Stimulated activated CD8-positive, alpha-beta memory T cell treated with anti-CD3 and anti-CD28 coated beads, Interleukin-4, amount 100 ng/mL, for 48 hours (primary cell): ENCODE data around the gene AUTS2.

Source experiments
- DNase-seq: peaks from one replicate; pipeline ENCODE4 v3.0.0-alpha.2; 2020

AUTS2 gene

DNA sequence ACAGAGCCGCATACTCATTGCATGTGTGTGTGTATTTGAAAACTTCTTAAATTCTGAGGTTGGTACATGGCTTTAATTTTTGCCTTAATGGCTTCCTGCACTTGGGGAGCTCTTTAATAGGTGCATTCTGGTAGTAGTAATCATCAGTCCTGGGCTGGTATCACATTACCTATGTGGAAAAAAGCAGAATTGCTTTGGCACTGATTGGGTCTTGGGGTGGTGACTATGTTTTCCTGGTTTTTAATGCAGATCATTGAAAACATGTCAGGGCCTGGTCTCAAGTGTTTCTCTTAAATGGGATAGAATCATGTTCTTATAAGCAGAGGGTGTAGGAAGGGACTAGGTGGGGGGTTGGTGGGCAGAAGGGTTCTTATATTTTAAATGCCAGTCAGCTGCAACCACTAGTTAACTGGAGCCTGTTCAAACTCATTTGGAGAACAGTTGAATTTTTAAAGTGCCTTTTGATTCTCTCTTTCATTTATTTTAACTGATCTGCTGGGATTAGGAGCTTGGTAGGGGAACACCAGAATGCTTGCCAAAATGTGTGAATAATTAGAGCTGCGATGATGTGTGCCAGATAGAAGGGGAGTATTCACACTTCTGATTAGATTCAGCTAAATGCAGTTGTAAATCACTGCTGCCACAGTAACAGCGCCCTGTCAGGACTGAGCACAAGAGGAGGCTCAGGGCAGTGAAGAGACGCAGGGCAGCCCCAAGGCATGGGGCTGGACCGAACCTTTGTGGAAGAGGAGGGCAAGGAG lies 900.1 kb downstream of the AUTS2 start:
- DNase-seq: no peak

DNA sequence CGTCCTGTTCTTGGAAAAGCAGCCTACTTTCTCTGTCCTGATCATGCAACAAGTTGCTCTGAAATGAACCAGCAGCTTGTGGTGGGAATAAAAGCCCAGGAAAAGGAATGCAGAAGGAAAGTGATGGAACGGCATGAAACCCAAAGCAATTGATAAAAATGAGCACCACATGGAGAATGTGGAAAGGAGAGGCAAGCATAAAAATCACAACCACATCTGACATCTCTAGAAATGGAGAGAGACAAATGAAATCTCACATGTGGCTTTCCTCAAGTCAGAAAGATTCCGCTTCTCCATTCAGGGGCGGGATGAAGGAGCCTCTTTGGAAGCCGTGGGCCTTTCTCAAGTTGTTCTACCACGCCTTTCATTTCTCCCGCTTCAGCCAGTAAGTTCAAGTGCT lies 902.0 kb downstream of the AUTS2 start:
- no peak for DNase-seq

DNA sequence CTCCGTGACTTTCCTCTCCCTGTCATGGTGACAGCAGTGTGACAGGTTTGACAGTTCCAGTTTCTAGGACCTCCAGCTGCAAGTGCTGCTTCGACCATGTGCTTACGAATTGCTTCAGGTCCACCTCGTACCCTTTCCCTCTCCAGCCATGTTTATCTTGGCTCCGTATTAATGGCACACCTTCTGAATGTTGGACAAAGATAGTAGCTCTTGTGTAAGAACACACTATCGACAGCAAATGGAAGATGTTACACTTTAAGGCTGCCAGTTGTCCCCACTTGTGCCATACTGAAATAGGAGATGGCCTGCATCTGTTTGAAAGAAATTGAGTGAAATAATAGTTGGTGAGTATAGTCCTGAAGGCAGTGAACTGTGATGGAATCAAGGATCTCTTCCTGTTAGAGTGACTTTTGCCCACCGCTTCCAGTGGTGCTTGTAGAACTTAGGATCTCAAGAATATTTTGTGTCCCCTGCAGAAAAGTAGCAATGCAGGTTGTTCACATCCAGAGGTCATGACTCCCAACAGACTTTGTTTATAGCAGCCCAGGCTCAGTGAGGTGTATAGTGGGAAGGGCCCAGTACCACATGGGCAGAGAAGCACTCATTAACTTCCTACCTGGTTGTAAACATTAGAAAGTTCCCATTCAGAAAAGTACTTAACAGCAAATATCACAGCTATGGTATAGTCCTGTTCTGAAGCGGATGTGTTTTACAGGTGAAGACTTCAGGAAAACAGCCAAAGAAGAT lies 904.0 kb downstream of the AUTS2 start:
- DNase-seq: no peak

DNA sequence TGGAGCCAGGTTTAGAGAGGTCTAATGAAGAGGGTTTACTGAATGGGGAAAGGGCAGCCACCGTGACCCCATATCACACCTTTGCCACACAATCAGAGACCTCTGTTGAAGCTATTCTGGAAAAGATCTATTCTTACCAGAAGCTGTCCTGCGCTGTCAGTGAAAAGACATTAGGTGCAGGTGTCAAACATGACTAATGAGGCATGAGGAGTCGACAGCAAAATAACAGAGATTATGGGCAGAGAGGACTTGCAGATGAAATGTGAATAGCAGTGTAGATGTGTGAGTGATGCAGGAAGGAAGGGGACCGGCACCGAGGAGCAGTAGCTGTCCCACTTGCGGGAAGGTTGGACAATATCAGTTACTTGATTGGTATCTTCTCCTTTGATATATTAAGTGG lies 906.0 kb downstream of the AUTS2 start:
- DNase-seq: no peak

DNA sequence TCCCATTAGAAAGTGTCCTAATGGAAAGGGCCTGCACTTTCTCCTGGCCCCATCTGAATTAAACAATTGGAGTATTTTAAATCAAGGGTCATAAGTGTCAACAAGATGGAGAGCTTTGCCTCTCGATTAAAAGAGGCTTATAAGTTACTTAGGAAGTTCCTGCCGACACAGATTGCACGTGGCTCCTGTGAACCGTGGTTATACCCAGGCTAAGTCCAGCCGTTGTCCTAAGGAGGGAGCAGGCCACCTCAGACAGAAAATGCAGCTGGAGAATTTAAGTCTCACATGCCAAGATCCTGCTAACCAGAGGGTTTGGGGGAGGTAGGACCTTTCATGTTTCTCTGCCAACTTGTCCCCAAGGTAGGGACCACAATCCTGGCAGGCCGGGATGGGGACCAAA lies 907.2 kb downstream of the AUTS2 start:
- no peak for DNase-seq

DNA sequence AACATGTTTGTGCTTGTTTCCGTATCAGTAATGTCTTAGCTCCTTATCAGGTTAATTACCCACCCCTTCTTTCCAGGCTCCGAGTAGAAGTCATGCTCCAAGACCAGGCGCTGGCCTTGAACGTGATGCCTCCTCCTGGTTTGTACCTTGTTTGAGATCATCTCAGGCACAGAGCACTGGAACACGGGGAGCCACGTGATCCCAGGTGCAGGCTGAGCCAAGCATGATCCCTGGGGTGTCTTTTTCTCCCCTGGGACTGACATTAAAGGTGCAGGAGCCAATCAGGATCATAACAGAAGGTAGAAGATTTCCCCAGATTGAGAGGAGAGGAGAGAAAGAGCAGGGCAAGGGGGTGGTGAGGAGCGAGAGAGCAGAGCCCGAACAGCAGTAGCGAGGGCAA lies 907.6 kb downstream of the AUTS2 start:
- no peak for DNase-seq

DNA sequence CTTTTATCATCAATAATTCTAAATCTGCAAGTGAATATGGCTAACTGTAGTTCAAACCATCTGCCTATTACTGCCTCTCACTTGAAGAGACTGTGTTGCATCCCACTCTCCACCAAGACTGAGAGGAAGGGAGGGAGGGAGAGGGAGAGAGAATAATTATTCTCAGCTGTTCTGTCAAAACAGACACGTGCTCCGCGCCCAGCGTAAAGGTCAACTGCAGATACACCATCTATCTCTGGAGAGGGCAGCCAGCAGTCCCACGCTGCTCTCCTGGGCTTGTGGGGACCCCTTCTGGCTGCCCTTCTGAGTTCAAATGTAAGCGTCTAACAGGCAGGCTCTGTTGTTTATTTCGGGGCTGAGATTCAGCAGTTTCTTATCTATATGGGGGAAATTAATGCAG lies 908.2 kb downstream of the AUTS2 start:
- DNase-seq: no peak

DNA sequence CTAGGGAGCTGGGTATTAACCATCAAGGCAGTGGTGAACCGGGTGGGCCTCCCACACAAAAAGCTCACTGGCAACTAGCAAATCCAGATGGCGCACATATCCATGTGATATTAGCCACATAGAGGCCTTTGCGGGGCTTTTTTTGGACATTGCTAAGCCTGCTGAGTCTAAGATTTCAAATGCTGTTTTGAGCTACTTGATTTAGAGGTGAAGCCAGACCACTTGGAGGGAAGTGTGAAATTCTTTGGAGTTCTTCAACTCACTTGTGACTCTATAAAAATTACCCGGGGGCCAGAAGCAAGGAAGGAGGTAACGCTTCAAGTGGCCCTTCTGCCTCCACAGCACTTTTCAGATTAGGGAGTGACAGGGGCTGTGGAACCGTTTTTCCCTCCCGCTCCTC lies 913.9 kb downstream of the AUTS2 start:
- DNase-seq: no peak

DNA sequence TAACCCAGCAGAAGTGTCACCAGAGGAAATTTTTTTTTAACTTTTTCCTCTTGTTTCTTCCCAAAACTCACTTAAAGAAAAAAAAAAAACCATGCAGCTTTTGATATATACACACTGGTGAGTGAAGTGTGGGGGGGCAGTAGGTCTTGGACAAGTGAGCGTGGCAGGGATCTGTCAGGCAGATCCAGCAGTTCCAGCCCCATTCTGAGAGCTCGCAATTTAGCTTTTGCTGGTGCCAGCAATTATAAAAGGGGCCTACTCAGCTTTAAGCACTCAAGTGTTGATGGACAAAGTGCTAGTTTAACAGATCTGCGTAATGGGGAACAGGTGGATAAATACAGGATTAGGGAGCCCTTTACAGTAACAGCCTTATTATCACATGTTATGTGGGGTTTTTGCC lies 914.5 kb downstream of the AUTS2 start:
- no peak for DNase-seq

DNA sequence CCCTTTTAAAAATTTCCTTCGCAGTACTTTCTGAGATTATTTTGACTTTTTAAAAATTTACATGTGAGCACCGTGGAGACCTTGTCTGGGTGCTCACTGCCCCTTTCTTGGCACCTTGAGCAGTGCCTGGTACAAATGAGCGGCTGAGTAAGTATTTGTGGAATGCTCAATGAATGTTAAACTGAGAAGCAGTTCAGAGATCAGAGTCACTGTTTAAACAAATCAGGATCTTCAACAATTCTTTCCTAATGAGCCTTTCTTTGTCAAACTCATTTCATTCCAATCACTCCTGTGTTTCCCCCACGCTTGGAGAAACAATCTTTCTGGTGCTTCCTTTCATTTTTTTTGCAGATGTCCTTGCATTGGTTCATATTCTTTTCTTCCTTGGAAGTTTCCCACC lies 922.3 kb downstream of the AUTS2 start:
- no peak for DNase-seq

DNA sequence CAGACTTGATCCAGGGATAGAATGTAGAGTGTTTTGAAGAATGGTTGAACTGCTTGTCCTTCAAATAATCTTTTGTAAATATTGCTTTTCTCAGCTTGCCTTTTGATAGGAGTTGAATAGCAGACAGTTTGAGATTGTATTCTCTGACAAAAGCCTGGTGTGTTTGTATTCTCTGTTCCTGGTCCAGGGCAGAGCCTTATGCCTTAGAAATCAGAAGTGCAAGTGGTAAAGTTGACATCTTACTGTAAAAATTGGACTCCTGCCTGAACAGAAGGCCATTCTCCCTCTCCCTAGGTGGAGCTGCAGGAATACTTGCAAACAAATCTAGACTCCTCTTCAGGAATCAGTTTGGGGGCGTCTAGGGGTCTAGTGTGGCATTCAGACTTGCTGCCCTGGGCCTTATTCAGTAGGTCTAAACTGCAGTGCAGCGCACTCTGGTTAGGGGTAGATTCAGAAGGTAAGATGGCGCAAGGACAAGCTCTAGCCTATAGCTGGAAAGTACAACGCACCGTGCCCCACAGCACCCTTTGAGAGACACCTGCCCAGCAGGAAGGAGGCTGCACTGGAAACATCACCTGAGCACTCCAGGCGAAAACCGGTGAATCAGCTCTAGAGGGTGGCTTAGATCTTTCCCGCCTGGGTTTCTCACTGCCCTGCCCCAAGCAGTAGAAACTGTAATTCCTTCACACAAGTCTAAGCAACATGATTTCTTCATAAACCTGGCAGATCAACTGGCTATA lies 925.1 kb downstream of the AUTS2 start:
- no peak for DNase-seq

DNA sequence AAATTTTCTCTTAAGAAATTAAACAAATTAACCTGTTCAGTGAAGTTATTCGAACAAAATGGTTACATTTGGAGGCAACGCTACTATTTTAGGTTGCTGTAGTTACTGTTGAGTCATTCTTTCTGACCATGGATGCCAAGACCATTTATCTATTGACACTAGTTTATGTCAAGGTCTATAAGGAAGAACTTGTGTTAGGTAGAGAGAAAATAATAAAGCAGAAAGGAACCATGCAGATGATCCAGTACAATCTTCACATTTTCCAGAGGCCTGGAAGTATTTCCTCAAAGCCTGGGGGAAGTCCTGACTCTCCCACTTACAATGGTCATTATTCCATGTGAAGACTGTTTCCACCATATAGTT lies 925.7 kb downstream of the AUTS2 start:
- DNase-seq: no peak

DNA sequence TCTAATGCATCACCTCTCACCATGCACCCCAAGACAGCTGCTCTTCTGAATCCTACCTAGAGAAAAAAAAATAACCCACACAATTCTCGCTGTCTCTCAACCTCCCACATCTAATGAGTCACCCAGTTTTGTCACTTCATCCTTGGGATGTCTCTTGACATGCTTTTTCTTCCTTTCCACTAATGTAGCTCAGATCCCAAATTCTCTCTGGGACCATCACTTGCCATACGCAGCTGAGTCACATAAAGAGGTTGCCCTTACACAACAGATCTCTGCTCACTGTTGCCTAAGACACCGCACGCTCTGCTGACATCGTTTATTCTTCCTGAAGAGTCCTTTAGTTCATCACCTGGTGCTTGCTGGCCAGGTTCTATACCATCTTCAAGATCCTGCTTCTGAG lies 927.7 kb downstream of the AUTS2 start:
- DNase-seq: no peak

DNA sequence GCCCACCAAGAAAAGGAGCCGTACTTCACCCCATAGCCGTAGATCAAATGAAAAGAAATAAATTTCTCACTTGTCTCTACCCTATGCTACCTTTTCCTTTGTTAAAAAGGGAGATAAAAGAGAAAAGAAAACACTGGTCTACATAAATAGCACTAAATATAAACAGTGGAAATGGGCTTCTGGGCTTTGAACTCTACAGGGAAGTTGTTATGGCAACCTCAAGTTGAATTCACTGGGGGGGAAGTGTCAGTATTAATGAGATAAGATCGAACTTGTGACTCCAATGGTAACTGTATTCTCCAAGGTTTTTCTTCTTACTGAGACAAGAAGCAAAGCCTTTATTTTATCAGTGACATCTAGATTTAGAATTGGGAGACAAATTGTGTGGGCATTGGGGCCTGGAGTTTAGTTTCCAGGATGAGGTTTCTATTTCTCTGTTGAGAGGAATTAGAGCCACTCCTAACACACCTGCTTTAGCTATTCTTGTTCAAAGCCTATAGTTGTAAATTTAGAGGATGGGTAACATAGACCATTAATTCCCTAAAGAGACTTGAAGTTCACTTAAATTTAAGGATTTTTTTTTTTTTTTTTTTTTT lies 929.3 kb downstream of the AUTS2 start:
- DNase-seq: no peak

DNA sequence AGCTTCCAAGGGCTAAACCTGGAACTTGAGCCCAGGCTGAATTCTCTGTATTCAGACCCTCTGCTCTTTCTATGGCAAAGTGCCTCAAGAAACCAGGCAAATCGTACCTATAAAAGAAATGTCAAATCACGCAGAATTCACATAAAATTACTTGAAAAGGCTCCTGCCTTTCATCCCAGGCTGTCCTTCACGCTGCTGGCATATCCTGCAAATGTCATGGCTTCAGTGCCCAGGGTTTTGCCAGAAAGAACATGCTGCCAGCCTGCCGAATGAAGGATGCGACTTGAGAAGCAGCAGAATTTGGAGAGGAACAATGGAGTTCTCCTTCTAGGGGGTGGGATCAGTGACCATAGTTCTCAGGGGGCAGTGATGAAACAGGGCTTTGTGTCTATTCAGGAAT lies 931.2 kb downstream of the AUTS2 start:
- DNase-seq: no peak

DNA sequence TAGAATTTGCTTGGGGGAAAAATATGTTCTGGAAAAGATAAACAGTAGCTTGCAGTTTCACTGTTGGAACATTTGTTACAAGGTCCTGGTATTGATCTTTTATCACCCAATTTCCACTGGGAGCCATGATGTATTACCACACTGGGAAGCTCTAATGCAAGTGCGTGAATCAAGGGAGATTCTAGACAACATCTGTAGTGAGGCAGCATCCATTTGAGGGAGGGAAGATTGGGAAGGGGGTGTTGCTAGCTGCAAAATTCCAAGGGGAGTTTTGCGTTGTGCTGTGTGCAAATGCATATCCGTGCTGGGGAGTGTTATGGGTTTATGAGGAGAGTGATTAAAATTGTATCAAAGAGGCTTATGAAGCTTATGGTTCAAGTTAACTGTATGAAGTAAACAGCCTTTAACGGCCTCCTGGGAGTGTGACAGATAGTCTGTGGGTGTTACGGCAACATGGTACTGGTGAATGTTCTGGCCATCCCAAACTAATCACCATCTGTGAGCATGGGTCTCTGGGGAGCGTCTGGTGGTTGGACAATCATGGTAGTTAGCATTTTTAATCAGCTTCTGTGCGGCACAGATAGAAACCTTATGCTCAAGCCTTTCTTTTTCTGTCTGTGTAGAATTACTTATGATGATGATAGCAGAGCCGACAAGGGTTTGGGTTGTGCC lies 931.8 kb downstream of the AUTS2 start:
- DNase-seq: no peak

DNA sequence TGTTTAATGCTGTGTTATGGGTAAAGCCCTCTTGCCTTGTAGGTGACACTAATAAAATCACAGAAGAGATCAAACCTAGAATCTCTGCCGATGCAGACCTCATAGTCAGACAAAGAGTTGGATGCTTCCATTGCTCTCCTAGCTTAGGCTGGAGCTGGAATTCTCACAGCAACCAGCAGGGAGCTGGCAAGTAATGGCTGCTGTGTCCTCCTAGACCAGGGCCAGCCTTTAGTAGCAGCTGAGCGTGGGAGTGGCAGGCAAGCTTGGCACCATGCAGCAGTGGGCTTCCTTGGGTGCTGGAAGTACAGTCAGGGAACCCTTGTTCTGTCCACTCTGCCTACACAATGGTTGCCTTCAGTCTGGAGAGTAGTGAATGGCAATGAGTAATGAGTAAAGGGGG lies 935.3 kb downstream of the AUTS2 start:
- no peak for DNase-seq

DNA sequence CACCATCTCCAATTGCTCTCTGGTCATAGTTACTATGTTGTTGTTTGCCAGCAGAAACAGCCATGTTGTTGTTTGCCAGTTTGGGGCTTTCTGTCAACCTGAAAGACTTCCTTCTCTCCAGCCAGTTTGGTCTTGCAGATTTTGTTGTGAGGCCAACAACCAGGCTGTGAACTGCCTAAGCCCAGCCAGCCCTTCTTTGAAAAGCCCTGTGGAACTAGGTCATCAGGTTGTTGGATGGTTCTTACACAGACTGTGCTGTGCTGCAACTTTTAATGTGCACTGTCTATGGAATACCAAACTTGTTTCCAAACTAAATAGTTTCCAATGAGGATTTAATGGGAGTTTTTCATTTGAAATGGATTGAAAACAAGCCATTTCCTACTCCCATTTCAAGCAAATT lies 940.9 kb downstream of the AUTS2 start:
- no peak for DNase-seq

DNA sequence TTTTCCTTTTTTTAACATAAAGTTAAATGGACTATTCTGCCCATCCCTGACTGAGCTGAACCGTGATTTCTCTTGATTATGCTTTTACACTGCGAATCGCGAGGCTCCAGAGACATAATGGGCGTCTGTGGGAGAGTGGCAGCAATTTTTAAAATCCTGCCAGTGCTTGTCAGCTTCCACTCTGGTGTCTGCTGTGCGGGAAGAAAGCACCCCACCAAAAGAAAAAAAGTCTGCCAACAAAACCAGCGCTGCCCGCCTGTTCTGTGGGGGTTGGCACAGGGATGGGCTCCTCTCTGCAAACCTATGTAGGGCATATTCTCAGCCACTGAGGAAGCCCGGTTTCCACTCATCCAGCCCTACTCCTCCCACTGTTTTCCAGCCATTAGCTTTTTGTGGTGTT lies 941.3 kb downstream of the AUTS2 start:
- DNase-seq: no peak

DNA sequence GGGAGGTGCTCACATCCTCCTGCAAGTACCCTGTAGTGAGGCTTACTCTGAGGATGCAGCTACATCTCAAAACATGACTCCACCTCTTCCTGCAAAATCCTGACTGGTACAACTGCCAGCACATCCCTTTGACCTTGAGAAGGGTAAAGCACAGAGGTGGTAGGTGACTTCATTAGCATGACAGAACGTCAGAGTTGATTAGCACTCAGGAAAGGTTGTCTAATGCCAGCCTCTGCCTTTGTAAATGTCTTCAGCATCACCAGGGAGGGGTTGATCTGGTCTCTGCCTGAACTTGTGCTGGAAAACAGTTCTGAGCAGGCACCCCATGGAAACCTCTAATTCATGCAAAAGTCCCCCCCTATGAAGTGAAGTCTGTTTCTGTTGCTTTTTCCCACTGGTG lies 942.4 kb downstream of the AUTS2 start:
- DNase-seq: no peak

DNA sequence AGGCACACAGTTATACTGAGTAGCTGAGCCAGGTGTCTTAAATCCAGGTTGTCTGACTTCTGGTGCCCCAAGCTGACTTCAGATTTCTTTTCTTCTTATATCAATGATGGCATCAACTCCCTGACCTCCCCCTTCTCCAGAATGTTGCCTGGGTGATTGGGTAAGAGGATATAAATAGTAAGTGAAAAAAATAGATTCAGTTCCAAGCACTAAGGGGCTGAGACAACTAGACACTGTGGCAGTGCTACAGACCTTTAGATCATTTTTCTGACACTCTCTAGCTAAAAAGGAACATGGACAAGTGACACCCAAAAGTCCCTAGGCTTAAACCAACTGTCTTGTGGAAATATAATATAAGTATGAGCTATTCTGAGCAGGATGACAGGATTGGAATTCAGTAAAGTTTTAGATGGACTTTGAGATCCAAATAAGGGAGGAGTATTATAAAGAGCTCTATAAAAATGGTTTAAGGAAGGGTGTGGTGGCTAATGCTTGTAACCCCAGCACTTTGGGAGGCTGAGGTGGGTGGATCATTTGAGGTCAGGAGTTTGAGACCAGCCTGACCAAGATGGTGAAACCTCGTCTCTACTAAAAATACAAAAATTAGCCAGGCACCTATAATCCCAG lies 944.6 kb downstream of the AUTS2 start:
- no peak for DNase-seq

DNA sequence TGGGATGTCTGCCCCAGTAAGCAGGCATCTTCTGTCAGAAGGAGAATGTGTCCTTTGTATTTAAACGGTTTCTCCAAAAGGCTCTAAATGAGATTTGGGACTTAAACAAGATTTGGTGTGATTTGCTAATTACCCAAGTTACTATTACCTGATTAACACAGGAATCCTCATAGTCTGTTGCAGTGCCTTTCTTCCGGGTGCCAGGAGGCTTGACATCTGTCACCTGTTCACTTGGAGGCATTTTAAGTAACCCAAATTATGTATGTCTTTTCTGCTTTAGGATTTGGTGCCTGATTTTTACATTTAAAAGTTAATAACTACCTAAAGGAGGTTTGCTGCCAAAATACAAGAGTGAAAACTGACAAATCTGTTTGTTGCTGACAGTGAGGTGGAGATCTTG lies 945.7 kb downstream of the AUTS2 start:
- no peak for DNase-seq

DNA sequence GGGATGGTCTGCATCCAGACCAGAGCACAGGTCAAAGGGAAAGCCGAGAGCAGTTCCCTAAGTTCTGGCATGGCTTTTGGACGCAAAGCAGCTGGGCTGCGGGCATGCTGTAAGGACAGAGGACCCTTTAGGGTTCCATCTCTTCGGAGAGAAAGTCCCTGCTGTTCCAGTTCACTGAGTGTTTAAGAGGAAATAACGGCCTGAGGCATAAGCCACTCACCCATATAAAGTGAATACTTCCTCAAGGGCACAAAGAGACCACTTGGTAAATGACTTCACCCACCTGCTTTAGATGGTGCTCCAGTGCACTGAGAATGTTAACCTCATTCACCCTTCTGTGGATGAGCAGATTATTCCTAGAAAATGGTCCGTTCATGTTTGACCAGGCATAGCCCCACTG lies 946.9 kb downstream of the AUTS2 start:
- no peak for DNase-seq
